ENCODE data around the gene ADAM11.

Gene ADAM11

GRCh38 chr17:44775838-44776621 is 17.2 kb downstream of the ADAM11 start:
- H3K4me3 ChIP-seq (ENCODE audit: low read depth, low read length): peak overlapping the region; percentile 63
- no peak for TF ChIP-seq CTCF (IDR thresholded peaks at IDR 0.05; ENCODE audit: low read depth, low read length, missing control alignments)
- DNase-seq (ENCODE audit: low read depth): no peak
- in situ Hi-C loops (cut with HindIII; ENCODE audit: low sequenced_read_pairs): no loop called here

- in situ Hi-C loops (cut with HindIII; ENCODE audit: low sequenced_read_pairs): no loop called here
- no peak for TF ChIP-seq CTCF (IDR thresholded peaks at IDR 0.05; ENCODE audit: low read depth, low read length, missing control alignments)
- DNase-seq (ENCODE audit: low read depth): no peak
These were observed 18.0 kb downstream of the ADAM11 start for GRCh38 chr17:44776628-44777393.

GRCh38 chr17:44777394-44778348 is 18.9 kb downstream of the ADAM11 start:
- H3K4me3 ChIP-seq (ENCODE audit: low read depth, low read length): no peak overlapping the region
- no peak for TF ChIP-seq CTCF (IDR thresholded peaks at IDR 0.05; ENCODE audit: low read depth, low read length, missing control alignments)
- no peak for DNase-seq (ENCODE audit: low read depth)
- in situ Hi-C loops (cut with HindIII; ENCODE audit: low sequenced_read_pairs): no loop called here

More at GRCh38 chr17:44776628-44777393, 18.0 kb downstream of the ADAM11 start:
- H3K4me3 ChIP-seq (ENCODE audit: low read depth, low read length): no peak overlapping the region

DNA sequence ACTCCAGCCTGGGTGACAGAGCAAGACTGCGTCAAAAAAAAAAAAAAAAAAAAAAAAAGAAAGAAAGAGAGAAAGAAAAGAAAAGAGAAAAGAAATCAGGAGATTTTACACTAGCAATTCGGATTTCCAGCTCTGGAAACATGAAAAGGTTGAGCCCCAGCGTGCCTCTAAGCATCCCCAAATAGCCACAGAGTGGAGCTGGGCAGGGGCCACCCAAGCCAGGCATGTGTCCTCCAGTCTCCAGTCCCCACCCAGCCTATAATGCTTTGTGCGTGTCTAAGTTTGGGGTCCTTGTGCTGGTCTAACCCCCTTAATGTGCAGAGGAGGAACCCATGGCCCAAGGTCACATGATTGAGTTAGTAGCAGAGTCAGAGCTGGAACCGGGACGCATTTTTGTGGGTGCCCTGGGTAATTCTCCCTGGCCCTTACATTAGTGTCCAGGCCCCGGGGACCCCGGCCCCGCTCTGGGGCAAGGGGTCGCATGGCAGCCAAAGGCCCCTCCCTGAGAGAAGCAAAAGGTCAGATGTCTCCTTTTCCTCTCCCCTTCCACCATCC is 19.9 kb downstream of the ADAM11 start:
- peak overlapping the region; percentile 41 for H3K4me3 ChIP-seq (ENCODE audit: low read depth, low read length)
- in situ Hi-C loops (cut with HindIII; ENCODE audit: low sequenced_read_pairs): no loop called here
- no peak for DNase-seq (ENCODE audit: low read depth)
- no peak for TF ChIP-seq CTCF (IDR thresholded peaks at IDR 0.05; ENCODE audit: low read depth, low read length, missing control alignments)

GRCh38 chr17:44779211-44780025 is 20.6 kb downstream of the ADAM11 start:
- peak; percentile 79 for TF ChIP-seq CTCF (IDR thresholded peaks at IDR 0.05; ENCODE audit: low read depth, low read length, missing control alignments)
- in situ Hi-C loops (cut with HindIII; ENCODE audit: low sequenced_read_pairs): no loop called here
- DNase-seq (ENCODE audit: low read depth): peak; percentile 36
- peak overlapping the region; percentile 41 for H3K4me3 ChIP-seq (ENCODE audit: low read depth, low read length)
